Cortex of kidney (tissue), 1 donor: ENCODE results near the gene HSD17B12.
"Not testable (repeated sequence)": the region's sequence is repeated elsewhere in the genome, so short reads cannot be mapped to it uniquely, and the experiment has no call there.

Experiments used
- DNase-seq: peaks from one replicate; lab custom pipeline; 2025; lab: John Stamatoyannopoulos, UW

The HSD17B12 gene

DNA sequence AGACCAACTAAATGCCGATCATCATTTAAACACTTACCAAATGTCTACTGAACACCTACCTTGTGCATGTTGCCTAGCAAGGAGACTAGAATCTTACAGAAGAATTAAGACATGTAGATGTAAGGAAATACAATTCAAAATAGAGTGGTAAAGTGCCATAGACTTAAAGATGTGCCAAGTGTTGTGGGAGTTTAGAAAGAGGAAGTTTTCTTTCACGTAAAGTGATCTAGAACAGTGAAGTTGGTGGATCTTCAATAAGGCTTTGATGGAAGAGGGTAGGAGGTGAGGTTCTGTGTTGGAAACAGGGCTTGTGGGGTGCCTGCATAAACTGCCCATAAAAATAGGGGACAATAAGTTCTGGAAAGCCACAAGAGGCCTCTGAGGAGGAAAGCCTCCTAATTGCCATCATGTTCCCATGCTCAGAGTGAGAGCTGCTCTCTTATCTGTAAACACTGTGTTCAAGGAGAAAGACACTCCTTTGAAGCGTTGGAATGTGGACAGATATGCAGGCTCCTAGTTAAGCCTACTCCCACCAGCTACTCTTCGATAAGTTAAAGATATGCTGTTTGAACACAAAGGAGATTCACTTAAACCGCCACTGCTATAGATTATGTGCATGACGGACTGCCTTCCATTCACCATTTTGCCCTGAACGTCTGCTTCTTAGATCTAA, 66.7 kb downstream of the HSD17B12 start:
- no peak for DNase-seq

DNA sequence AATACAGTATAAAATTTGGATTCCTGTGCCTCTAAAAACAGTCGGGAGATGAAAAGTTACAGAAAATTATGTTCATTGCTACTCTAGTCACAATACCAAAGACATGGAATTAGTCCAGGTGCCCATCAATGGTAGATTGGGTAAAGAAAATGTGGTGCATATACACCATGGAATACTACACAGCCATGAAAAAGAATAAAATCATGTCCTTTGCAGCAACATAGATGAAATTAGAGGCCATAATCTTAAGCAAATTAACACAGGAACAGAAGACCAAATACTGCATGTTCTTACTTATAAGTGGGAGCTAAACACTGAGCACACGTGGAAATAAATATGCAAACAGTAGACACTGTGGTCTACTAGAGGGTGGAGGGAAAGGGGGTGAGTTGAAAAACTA, 67.6 kb downstream of the HSD17B12 start:
- DNase-seq = no peak

DNA sequence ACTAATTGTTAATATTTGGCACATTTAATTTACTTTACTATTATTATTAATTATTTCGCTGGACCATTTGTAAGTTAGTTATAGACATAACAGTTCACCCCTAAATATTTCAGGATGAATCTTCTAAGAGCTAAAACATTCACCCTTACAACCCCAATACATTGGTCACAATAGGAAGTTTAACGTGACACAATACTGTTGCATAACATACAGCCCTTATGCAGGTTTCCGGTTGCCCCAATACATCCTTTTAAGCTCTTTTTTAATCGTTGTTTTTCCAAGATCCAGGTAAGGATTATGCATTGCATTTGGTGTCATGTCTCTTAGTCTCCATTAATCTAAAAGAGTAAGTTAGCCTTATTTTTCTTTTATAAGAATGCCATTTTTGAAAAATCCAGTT, 71.2 kb downstream of the HSD17B12 start:
- no peak for DNase-seq

DNA sequence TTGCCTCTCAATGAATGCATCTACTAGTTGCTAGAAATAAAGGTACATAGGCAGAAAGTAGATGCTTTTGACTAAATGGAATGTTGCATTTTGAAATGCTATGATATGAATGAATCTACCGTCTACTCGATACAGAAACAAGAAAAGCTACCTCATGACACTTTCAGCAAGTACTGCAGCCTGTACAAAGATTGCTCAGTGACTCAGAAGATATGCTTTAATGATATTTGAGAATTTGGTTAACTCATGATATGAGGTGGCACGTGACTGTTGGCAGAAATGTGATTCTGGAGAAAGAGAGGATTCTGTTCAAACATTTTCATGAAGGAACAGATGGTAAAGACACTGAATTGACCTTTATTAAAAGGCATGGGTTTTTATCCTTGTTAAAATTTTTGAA, 76.0 kb downstream of the HSD17B12 start:
- no peak for DNase-seq

DNA sequence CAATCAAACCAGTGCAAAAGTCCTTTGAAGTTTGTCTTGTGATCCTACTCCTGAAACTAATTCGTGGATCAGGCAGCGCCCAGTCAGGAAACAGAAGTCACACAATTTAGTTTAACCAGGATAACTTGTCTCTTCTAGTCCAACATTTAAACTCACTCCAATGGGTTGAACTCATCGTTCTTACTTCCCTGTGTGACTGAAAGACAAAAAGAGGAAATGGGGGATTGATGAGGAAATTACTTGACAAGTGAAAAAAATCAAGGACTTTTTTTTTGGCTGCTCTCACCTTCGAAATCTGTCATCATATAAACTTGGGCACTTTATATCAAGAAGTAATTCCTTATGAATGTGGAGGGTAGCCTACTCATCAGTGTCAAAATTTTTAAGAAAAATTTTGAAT, 78.4 kb downstream of the HSD17B12 start:
- DNase-seq = no peak

DNA sequence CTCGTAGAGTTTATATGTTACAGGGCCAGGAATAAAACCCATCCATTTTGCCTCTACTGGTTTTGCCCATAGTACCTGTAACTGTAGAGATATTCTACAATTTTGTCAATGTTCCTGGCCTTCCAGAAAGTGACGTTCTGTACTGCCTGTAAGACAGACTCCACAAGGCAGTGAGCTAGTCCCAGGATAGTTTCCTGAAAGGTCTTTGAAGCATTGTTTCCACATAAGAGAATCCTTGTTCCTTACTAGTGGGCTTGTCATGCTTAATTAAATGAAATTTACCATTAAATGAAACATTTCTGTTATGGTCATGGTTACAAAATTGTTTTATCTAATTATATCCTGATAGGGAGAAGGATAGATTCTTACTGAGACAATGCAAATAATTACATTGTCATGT, 80.4 kb downstream of the HSD17B12 start:
- no peak for DNase-seq

DNA sequence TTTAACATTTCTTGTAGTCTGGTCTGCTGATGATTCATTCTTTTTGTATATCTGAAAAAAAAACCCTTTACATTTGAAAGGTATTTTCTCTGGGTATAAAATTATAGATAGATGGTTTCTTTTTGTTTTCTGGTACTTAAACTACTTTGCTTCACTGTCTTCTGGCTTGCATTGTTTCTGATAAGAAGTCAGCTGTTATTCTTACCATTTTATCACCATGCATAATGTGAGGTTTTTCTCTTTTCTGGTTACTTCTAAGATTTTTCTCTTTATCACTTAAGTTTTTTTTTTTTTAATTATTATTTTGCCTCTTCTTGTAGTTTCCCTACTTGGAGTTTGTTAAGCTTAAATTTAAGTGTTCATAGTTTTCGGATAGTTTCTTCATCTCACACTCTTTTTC, 84.7 kb downstream of the HSD17B12 start:
- no peak for DNase-seq

DNA sequence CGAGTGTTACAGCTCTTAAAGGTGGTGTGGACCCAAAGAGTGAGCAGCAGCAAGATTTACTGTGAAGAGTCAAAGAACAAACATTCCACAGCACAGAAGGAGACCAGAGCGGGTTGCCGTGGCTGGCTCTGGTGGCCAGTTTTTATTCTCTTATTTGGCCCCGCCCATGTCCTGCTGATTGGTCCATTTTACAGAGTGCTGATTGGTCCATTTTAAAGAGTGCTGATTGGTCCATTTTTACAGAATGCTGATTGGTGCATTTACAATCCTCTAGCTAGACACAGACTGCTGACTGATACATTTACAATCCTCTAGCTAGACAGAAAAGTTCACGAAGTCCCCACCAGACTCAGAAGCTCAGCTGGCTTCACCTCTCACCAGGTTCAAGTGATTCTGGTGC, 88.1 kb downstream of the HSD17B12 start:
- DNase-seq = not testable (repeated sequence)

DNA sequence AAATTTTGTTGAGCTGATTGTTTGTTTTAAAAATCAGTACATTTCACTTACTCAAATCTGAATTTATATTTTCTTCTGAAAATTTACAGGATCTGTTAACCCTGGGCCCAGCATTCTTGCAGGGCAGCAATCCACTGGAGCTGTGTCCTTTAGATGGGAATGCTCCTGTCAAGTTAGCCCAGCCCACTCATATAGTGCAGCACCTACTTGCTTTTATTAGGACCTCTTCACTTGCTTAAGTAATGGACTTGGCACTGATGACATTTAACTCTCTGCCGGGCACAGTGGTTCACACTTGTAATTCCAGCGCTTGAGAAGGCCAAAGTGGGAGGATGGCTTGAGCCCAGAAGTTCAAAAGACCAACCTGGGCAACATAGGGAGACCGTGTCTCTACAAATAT, 89.6 kb downstream of the HSD17B12 start:
- DNase-seq = no peak

DNA sequence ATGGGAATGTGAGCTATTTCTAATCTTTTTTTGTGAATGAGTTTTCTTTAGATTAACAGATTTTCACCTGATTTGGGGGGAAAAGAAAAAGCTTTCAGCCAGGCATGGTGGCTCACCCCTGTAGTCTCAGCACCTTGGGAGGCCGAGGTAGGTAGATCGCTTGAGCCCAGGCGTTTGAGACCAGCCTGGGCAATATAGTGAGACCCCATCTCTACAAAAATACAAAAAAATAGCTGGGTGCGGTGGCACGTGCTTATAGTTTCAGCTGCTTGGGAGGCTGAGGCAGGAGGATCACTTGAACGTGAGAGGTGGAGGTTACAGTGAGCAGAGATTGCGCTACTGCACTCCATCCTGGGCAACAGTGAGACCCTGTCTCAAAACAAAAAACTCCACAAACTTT, 92.2 kb downstream of the HSD17B12 start:
- no peak for DNase-seq

DNA sequence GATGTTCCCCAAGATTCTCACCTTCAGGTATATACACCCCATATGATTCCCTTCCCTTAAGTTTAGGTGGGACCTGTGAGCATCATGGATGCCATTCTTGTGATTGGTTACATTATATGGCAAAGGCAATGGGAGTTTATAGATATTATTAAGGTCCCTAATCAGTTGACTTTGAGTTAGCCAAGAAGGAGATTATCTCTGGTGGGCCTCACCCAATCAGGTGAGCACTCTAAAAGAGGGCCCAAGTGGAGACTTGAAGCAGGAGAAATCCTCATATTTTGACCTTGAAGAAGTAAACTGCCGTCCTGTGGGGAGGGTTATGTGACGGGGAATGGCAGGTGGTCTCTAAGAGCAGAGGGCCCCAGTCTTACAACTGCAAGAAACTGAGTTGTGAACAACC, 94.2 kb downstream of the HSD17B12 start:
- no peak for DNase-seq

DNA sequence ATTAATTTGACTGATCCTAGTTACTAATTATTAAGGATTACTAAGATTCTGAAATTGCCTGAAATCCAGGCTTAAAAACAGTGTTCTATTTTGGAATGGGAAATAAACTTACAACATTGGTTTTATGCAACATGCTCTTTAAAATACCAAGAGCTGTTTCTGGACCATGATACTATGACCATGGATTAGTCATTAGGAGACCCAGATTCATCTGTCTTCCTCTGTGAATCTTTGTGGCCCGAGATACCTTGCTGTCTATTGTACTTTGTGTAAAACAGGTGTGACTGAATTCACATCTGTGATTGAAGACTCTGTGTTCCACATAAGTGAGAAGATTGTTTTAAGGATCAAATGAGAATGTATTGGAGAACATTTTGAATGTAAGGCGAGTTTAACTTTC, 98.8 kb downstream of the HSD17B12 start:
- no peak for DNase-seq

DNA sequence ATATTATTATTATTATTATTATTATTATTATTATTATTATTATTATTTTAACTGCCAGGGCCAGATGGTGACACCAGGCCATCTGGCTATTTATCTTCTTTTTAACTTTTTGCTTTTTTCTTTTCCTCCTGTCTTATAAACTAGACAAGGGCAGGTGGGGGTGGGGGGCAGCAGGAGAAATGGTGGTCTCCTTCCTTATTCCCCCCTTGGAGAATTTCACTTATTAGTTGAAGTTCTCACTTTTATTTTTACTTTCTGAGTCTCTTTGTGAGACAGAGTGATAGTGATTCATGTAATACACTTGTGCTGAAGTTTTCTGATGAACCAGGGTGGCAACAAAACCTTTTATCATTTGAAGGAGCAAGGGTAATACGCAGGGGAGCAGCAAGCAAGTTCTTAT, 103.8 kb downstream of the HSD17B12 start:
- no peak for DNase-seq

DNA sequence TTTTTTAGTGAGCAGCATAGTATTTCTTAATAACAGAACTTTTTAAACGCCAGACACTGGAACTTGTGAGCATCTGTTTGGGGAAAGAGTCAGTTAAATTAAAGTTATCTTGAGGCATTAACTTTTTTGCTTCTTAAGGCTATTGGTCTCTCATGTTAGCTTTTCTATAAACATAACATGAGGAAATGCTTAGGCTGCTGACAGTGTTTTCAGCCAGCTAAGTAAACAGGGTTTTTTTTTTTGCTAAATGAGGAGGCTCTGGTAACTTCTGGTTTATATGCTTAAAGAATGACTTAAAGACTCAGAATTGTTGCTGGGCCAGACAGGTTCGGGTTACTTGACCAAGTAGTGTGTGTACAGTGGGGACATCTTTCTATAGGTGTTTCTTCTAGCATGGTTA, 104.3 kb downstream of the HSD17B12 start:
- DNase-seq = no peak

DNA sequence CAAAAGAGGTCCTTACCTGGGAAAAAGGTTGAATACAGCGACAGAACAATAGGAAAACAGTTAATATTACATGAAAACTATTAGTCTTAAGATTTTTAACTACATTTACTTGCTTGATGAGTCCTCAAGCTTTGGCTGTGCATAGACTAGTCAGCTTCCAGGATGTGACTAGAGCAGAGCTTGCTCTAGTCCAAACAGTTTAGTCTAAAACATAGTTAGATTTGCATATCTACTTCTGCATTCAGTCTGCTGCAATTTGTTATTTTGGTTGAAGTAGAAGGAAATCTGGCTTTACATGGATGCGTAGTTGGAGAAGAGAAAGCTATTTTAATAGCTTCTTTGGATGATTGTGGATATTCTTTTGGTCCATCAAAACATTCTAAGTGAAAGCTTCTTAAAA, 104.8 kb downstream of the HSD17B12 start:
- DNase-seq = no peak

DNA sequence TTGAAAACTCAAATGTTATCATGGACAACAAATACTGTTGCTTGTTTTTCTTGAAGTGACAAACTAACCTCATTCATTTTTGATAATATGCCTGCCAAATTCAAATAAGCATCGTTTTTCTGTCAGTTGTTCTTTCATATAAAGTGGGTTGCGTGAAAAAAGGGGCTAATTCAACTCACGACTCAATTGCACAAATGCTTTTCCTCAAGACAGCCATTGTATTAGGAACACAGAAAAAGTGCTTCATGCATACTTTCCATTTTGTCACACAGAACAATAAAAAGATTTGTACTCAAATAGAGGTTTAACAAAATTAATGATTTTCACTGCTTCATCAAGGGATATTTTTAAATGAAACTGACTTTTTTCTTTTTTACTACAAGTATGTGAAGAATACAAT, 105.5 kb downstream of the HSD17B12 start:
- no peak for DNase-seq

DNA sequence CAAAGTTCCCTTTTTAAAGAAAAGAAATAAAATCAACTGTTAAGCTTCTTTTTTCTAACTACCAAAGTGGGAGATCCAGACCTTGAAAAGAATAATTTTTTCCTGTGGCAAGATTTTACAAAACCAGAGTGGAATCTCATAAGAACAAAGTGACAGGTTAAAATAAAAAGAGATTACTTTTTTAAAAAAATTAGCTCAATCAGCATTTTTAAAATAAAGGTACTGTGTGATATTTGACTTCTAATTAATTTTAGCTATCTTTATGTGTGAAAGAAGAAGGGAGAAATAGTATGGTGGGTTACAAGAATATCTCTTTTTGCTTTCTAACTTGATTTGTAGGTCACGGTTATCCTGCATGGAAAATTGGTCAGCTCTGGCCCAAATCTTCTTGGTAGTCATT, 107.3 kb downstream of the HSD17B12 start:
- no peak for DNase-seq

DNA sequence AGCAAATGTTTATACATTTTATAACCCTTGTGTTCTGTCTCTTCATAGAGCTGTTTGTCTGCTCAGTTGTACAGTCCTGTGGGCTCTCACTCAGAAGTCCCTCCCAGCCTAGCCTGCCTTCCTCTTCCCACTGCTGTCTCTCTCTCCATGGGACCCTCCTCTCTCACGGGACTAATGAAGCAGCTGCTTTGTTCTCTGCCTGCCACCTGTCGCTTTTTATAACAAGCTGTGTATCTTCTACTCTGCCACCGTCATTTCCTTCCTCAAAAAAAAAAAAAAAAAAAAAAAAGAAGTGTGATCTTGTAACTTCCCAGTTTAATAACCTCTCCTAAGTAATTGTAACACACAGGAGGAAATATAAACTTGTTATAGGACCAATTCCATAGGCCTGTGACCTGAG, 107.9 kb downstream of the HSD17B12 start:
- no peak for DNase-seq

DNA sequence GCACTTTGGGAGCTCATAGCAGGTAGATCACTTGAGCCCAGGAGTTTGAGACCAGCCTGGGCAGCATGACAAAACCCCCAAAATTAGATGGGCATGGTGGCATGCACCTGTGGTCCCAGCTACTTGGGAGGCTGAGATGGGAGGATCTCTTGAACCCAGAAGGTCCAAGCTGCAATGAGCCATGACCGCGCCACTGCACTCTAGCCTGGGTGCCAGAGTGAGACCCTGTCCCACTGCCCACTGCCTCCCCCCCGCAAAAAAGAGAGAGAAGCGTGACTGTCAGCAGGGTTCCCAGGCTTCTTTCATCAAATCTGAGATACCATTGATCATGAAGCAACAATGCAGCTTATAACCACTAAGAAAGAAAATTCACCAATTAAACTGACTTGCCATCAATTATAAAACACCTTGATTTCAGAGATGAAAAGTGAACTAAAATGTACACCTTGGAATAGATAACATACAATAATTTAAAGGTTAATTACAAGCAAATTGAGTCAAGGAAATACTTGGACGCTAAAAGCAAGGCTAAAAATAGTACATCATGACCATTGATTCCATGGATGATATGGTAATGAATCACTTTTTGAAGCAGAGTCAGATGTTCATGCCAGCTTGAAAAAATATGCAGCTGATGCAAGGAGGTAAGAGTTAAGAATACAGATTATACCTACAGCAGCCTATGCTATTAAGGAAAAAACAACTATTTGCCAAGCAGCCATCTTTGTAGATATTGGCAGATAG, 109.3 kb downstream of the HSD17B12 start:
- no peak for DNase-seq

DNA sequence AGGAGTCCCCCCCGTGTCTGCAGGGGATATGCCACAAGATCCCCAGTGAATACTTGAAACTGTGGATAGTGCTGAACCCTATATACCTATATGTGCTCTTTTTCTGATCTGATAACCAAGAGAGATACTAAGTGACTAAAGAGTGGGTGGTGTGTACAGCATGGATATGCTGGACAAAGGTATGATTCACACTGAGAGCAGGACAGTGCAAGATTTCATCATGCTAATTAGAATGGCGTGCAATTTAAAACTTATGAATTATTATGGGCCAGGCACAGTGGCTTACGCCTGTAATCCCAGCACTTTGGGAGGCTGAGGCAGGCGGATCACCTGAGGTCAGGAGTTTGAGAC, 109.9 kb downstream of the HSD17B12 start:
- DNase-seq = no peak

DNA sequence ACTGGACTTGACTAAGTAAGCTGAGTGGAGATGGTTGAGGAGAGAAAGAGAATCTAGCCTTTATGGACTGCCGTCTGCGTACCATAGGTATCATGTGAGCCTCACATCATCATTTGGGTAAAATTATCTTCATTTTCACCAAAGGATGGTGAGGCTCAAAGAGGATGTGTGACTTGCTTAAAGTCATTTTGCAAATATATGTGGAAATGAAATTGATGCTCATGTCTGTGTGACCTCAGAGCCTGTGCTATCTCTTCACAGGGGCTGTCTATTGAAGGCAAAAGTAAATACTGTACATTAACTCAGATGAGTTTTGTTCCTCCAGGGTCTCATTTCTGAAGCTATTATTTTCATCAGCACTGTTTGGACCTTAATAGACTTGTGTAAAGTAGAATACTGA, 116.8 kb downstream of the HSD17B12 start:
- DNase-seq = no peak

DNA sequence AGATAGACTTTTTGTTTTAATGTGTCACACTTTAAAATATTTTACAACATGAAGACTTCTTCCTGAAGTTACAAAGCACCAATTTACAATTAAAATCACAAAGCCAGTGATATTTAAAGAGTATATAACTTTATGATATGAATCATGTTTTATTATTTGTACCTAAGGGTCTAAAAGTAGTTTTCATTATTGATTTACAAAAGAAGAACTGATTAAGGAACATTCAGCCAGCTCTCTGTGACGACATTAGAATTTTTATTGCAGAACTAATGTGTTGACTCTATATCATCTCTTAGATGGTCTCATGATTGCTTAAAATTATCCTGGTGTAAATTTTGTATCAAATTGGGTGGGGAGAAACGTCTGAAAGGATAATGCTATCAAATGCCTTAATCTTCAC, 117.3 kb downstream of the HSD17B12 start:
- no peak for DNase-seq

DNA sequence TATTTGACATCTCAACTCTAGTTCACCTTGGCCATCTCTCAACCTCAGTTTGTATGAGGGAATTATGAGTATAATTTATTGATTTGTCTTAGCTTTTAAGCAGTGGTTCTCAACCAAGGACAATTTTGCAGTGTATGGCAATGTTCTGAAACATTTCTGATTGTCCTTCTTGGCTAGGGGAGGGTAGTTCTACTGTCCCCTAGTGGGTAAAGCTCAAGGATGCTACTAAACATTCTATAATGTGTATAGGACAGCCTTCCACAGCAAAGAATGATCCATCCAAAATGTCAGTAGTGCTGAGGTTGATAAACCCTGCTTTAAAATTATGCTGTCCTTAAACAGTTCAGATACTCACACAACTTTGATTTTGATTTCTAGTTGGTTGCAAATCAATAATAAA, 122.0 kb downstream of the HSD17B12 start:
- DNase-seq = no peak

DNA sequence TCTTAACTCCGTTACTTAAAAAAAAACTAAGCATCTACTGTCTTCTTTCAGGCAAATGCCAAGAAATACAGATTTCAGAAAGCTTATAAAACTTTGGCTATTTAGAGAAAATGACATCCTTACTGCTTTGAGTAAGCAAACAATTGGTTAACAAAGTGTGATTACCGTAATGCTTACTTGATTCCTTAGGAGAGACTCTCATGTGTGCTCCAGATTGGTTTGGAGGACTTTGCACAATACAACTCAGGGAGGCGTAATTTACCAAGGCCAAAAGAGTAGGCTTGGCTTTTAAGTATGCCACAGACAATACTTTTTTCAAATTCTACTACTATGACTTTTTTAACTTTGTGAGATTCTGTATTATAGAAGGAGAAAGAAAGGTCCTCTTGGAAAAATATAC, 123.2 kb downstream of the HSD17B12 start:
- DNase-seq = no peak
